Left ventricle myocardium inferior (tissue), 1 donor: Measurements from ENCODE around the gene SYMPK. TPM values are rescaled to one million over a fixed set of nuclear protein-coding genes. Genes with fewer than 3 reads are reported as not detected.
A peak's percentile ranks its signal among the peaks of the same experiment; 100 is the strongest.

Source experiments
- DNase-seq: peaks from one replicate; pipeline ENCODE4 v3.0.0-alpha.2; 2020
- H3K27ac ChIP-seq: fragments of 200-600 bp; replicated peaks from 2 replicates; pipeline ENCODE4 v1.8.0; 2021
- H3K27me3 ChIP-seq: fragments of 200-600 bp; 2 replicates; pipeline ENCODE4 v1.8.0; 2021; ENCODE audit warnings: low read depth
- H3K36me3 ChIP-seq: fragments of 200-600 bp; 2 replicates; pipeline ENCODE4 v1.8.0; 2021
- H3K4me1 ChIP-seq: fragments of 200-600 bp; 2 replicates; pipeline ENCODE4 v1.8.0; 2021
- H3K4me3 ChIP-seq: fragments of 200-600 bp; 2 replicates; pipeline ENCODE4 v1.8.0; 2021; ENCODE audit warnings: mild to moderate bottlenecking, moderate library complexity
- H3K9me3 ChIP-seq: fragments of 200-600 bp; replicated peaks from 2 replicates; pipeline ENCODE4 v1.8.0; 2021
- CTCF ChIP-seq: fragments of 200-600 bp; IDR thresholded peaks from 2 replicates; pipeline ENCODE4 v1.8.0; 2021; ENCODE audit warnings: antibody characterized with exemption, mild to moderate bottlenecking, borderline replicate concordance
- intact Hi-C: fragments of 100-400 bp; cut with micrococcal nuclease; formaldehyde crosslinking; loops from one replicate; pipeline ENCODE4 v1.11.0; 2022
- total RNA-seq: library from RNA; stranded (reverse); fragmentation: NEBNext Ultra II Directional; extraction: Animal tissue kit (Norgen Biotek cat#: 25700); gene quantifications from one replicate; pipeline ENCODE4 v1.2.1, GENCODE V29; 2021
- donor health status: DM: no; HTN: yes; CAD: no; lungs with severe emphysema.

Gene SYMPK
- total RNA-seq, 1 donor from 2014 or later = 35.9 TPM

DNA sequence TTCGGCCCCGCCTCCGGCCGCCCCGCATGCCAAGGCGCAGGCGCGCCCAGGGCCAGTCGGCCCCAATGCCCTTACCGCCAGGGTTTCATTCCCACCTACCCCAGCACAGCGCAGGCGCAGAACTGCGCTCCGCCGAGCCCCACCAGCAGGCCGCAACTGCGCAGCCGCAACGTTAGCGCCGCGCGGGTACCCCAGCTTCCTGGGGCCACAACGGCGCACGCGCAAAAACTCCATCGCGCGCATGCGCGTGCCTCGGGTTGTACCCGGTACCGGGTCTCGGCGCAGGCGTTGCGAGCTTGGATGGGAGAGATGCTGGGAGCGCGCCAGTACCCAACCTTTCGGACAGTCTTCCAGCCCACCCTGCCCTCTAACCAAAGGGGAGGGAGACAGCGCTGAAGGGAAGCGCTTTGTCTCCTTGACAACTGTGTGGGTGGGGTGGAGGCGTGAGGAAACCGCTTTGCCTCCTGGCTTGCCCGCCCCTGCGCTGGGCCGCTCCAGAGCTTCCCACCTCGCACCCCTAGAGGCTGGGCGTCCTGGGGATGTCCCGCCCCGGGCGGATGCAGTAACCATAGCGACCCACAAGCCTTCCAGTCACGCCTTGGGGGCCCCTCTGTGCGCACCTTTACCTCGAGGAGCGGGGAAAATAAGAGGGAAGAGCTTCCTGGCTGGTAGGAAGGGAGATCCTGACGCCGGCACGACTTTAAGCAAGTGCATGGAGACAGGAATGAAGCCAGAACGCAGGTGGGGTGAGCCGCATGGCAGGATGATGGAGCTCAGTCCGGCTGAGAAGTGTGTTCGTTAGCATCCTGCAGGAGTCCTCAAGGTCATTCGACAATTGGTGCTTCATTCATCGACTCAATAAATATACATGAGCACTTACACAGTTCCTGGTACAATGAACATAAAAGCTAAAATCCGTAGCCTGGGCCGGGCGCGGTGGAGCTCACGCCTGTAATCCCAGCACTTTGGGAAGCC, 40.0 kb upstream of the SYMPK start:
- DNase-seq = peak; percentile 98
- Histone ChIP-seq H3K27ac (peak overlapping the region; percentile 86), H3K4me3 (peak overlapping the region; percentile 88), H3K9me3 (no peaks in the 10 kb centered on the region), H3K4me1 (peaks cover 30% of the 10 kb centered on the region), H3K36me3 (peaks cover 26% of the 10 kb centered on the region), H3K27me3 (no peaks in the 10 kb centered on the region)
- peak; percentile 21 for TF ChIP-seq CTCF
- intact Hi-C loops = no loop called here

GRCh38 chr19:45901912-45902650, 39.1 kb upstream of the SYMPK start, which contains the start of gene MYPOP:
Gene MYPOP, minus strand, starts transcription at chr19:45902613. Its CDS starts 840 bp downstream, at chr19:45901773.
- peak within 1 kb of the TSS; percentile 86 for H3K27ac ChIP-seq
- H3K9me3 ChIP-seq = no peaks in the 10 kb centered on the region
- H3K27me3 ChIP-seq = no peaks in the 10 kb centered on the region
- peaks cover 34% of the 10 kb centered on the region for H3K36me3 ChIP-seq
- H3K4me1 ChIP-seq = peaks cover 30% of the 10 kb centered on the region
- peak within 1 kb of the TSS; percentile 88 for H3K4me3 ChIP-seq
- intact Hi-C loops = no loop called here
- no peak for TF ChIP-seq CTCF
- no peak for DNase-seq

- H3K4me3 ChIP-seq = peak overlapping the region; percentile 88
- H3K9me3 ChIP-seq = no peaks in the 10 kb centered on the region
- intact Hi-C loops = no loop called here
- TF ChIP-seq CTCF = no peak
- DNase-seq = peak; percentile 53
- peak overlapping the region; percentile 86 for H3K27ac ChIP-seq
- H3K27me3 ChIP-seq = no peaks in the 10 kb centered on the region
- H3K36me3 ChIP-seq = peaks cover 36% of the 10 kb centered on the region
- H3K4me1 ChIP-seq = peaks cover 30% of the 10 kb centered on the region
These were observed 38.5 kb upstream of the SYMPK start for GRCh38 chr19:45901432-45901911.

DNA sequence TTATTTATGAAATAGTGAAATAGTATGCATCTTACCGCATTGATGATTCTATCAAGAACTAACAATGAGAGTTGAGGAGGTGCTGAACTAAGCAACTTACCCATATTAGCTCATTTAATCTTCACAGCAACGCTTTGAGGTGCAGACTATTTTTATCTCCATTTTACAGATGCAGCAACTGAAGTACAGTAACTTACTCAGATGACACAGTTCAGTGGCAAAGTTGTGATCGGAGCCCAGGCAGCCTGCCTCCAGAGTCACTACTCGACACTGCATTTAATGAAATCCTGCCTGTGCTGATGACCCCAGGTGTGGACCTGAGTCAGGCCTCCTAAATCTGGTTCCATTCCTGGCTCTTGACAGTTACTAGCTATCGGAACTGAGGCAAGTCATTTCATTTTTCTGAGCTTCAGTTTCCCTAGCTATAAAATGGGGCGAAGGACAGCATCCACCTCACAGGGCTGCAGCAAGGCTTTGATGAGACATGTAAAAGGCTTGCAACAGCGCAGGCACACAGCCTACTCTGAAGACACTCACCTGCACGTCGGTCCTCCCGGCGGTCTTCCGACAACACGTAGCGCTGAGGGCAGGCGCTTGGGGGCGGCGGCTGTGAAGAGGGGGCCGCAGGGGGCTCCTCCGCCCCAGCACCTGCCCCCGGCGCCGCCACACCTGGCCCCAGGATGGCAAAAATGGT, 37.9 kb upstream of the SYMPK start:
- Histone ChIP-seq H3K27me3 (no peaks in the 10 kb centered on the region), H3K36me3 (peaks cover 41% of the 10 kb centered on the region), H3K4me1 (peaks cover 30% of the 10 kb centered on the region), H3K27ac (peak overlapping the region; percentile 86), H3K4me3 (peak overlapping the region; percentile 88), H3K9me3 (no peaks in the 10 kb centered on the region)
- intact Hi-C loops = no loop called here
- no peak for TF ChIP-seq CTCF
- DNase-seq = no peak
